ENCODE data around the gene OSTF1.

The OSTF1 gene

DNA sequence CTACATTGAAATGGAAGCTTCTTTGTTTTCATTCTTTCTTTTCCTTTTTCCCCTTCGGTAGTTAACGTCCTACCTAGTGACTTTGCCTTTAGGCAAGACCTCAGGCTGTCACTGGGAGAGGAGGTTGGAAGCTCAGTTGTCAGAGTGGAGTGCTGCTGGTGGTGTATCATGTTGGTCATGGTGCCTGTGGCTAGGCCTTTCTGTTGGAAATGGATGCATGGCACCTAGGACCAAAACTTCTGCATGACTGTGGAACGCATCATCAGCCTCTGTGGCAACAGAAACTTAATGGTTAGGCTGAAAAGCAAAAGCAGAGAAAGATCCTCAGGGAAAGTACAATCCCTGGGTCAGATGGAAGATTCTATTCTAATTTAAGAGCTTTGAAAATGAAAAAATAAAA, 57.9 kb downstream of the OSTF1 start:
- H3K4me1 Mint-ChIP-seq = peaks cover 75% of the 10 kb centered on the region
- H3K4me3 Mint-ChIP-seq = no peak overlapping the region
- peaks cover 23% of the 10 kb centered on the region for H3K9me3 Mint-ChIP-seq
- no peak for DNase-seq
- H3K27me3 Mint-ChIP-seq = no peaks in the 10 kb centered on the region
- CTCF ChIA-PET = interaction anchor here (2.1 kb wide), 1 partner anchor 39 kb away, joined by 7 read pairs; no protein-coding TSS in a partner anchor
- H3K36me3 Mint-ChIP-seq = peaks cover 69% of the 10 kb centered on the region
- H3K27ac Mint-ChIP-seq = peak overlapping the region; percentile 33

DNA sequence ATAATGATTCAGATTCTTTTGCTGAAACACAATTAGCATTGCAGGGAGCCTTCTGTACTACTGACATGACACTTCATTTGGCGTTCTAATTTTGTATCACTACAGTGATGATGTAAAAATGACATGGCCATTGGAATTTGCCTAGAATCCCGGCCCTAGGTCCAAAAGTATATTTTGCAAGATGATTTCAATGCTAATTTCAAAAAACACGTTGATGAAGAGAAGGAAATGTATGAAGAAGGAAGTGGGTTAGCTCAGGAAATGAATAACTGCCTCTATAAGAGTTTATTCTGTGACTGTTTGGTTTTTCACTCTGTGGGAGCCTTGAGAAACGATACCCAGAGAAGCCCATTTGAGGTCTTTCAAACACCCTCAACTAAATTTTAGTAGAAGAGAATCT, 59.3 kb downstream of the OSTF1 start:
- H3K36me3 Mint-ChIP-seq = peaks cover 71% of the 10 kb centered on the region
- peaks cover 79% of the 10 kb centered on the region for H3K4me1 Mint-ChIP-seq
- H3K9me3 Mint-ChIP-seq = peaks cover 23% of the 10 kb centered on the region
- no peaks in the 10 kb centered on the region for H3K27me3 Mint-ChIP-seq
- no peak for DNase-seq
- peak overlapping the region; percentile 98 for H3K27ac Mint-ChIP-seq
- peak overlapping the region; percentile 66 for H3K4me3 Mint-ChIP-seq
- CTCF ChIA-PET = interaction anchor here (0.7 to 2.1 kb wide), 2 partner anchors 37 to 76 kb away, joined by 3 to 7 read pairs; no protein-coding TSS in a partner anchor

DNA sequence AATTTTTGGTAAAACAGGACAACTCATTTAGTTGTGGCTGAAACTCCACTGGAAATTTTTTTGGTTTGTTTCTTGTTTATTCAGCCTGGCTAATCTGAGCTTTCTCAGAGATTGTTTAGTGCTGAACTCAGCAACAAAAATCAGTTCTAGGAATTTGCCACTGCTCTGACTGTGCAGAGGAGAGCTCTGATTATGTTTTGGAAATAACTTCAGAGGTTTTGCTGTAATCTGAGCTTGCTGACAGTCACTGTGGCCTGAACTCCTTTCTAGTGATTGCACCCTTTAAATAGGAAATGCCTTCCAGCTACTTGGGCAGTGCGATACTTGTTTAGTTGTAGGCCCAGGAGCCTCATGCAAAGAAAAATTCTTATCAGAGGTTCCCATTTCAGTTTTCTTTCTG, 60.2 kb downstream of the OSTF1 start:
- H3K27ac Mint-ChIP-seq = peak overlapping the region; percentile 98
- peak; percentile 51 for DNase-seq
- H3K9me3 Mint-ChIP-seq = peaks cover 20% of the 10 kb centered on the region
- H3K36me3 Mint-ChIP-seq = peaks cover 66% of the 10 kb centered on the region
- H3K27me3 Mint-ChIP-seq = no peaks in the 10 kb centered on the region
- peaks cover 80% of the 10 kb centered on the region for H3K4me1 Mint-ChIP-seq
- peak overlapping the region; percentile 12 for H3K4me3 Mint-ChIP-seq
- CTCF ChIA-PET = interaction anchor here (0.7 to 0.8 kb wide), 2 partner anchors 10 to 77 kb away, joined by 3 read pairs; no protein-coding TSS in a partner anchor

DNA sequence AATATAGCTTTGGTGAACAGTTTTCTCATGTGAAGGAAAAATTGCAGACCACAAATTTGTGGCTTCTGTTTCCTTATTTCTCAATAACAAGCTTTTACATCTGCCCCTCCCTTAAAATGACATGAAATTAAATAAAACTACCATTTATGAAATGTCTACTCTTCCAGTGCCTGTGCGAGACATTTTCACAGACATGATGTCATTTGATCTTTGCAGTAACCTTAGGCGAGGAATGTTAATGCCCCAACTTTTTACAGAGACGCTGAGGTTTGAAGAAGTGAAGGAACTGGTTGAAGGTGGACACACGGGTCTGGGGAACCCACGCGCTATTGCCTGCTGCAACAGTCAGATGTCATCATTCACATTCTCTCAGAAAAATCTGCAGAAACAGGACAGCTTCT, 61.5 kb downstream of the OSTF1 start:
- Mint-ChIP-seq H3K9me3 (peaks cover 9% of the 10 kb centered on the region), H3K27ac (peak overlapping the region; percentile 98), H3K36me3 (peaks cover 58% of the 10 kb centered on the region), H3K27me3 (no peaks in the 10 kb centered on the region), H3K4me1 (peaks cover 86% of the 10 kb centered on the region), H3K4me3 (peak overlapping the region; percentile 41)
- no peak for DNase-seq
- CTCF ChIA-PET = interaction anchor here (0.5 kb wide), 1 partner anchor 33 kb away, joined by 3 read pairs; no protein-coding TSS in a partner anchor

DNA sequence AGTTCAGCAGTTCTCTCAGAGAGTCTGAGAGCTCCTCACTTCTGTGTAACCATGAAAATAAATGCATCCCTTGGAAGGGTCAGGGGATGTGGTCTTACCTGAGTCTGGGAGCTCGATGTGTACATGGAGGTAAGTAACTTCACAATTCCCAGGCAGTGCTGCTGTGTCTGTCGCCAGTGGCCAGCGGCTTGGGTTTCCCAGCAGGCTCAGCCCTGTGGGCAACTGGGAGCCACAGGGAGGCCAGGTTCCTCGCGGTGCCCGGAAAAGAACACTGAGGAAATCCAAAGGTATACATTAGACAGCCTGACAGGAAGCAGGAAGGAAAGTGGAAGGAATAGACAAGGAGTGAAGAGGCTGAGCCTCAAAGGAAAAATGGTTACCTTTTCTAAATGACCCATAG, 62.2 kb downstream of the OSTF1 start:
- Mint-ChIP-seq H3K27ac (peak overlapping the region; percentile 98), H3K36me3 (peaks cover 53% of the 10 kb centered on the region)
- CTCF ChIA-PET = no interaction called here

DNA sequence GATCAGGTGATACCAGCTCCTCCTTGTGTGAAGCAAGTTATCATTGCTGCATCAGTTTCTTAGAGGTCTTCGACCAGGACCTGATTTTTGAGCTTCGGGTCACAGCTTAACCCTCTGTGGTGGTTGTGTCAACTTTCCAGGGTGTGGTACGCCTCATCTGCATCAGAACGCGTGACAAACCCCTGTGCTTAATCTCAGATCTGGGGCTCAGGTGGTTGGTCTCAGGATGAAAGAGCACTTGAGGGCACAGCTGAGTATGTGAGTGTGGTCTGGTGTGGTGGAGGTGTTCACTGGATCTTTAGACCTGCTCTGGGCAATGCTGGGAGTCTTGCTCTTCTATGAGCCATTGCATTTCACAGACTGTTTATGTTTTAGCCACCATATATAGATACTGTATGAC, 64.1 kb downstream of the OSTF1 start:
- Mint-ChIP-seq H3K4me3 (peak overlapping the region; percentile 40), H3K4me1 (peaks cover 80% of the 10 kb centered on the region), H3K27ac (peak overlapping the region; percentile 90), H3K9me3 (peaks cover 2% of the 10 kb centered on the region), H3K27me3 (no peaks in the 10 kb centered on the region), H3K36me3 (peaks cover 51% of the 10 kb centered on the region)
- DNase-seq = peak; percentile 69
- CTCF ChIA-PET = interaction anchor here (0.8 to 1.0 kb wide), 2 partner anchors 8 to 33 kb away, joined by 3 read pairs; no protein-coding TSS in a partner anchor

More for the DNA sequence above, 62.2 kb downstream of the OSTF1 start:
- H3K9me3 Mint-ChIP-seq = peaks cover 3% of the 10 kb centered on the region
- no peaks in the 10 kb centered on the region for H3K27me3 Mint-ChIP-seq
- H3K4me1 Mint-ChIP-seq = peaks cover 83% of the 10 kb centered on the region
- DNase-seq = no peak
- H3K4me3 Mint-ChIP-seq = no peak overlapping the region

DNA sequence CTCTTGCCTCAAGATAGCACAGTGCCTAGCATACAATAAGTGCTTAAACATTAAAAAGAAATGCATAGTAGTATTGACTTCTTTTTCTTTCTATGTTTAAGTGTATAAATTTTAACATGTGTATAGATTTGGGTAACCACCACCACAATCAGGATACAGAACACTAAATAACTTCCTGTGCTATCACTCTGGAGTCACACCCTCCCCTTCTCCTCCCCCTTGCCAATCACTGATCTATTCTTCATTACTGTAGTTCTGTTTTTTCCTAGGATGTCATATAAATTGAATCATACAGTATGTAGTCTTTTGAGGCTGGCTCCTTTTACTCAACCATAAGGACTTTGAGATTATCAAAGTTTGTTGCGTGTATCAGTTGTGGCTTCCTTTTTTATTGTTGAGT, 68.5 kb downstream of the OSTF1 start:
- Mint-ChIP-seq H3K36me3 (peaks cover 40% of the 10 kb centered on the region), H3K4me1 (peaks cover 40% of the 10 kb centered on the region), H3K9me3 (peaks cover 2% of the 10 kb centered on the region), H3K27me3 (no peaks in the 10 kb centered on the region), H3K4me3 (no peak overlapping the region), H3K27ac (peak overlapping the region; percentile 68)
- CTCF ChIA-PET = interaction anchor here (0.8 kb wide), 1 partner anchor 15 kb away, joined by 3 read pairs; no protein-coding TSS in a partner anchor
- DNase-seq = no peak

DNA sequence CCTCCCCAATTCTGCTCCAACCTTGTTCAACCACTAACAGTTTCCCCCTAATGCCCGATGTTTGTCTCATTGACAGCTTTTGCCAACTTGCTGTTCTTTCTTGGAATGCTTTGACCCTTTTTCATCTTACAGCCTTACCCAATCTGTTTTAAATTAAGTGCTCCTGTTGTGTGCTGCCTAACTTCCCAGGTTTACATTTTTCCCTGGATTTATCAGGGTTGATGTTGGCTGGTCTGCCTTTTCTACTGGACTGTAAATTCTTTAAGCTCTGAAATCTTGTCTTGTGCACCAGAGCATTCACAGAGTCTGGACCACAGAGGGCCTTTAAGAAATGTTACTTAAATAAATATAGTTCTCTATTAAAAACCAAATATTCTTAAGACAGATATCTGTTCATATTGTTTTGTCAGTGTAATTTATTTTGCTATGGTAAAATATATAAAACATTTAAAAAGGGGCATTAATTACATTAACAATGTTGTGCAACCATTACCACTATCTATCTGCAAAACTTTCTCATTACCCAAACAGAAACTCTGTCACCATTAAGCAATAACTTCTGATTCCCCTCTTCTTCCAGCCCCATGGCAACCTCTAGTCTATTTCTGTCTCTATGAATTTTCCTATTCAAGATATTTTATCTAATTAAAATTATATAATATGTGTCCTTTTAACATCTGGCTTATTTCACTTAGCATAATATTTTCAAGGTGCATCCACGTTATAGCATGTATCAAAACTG, 73.0 kb downstream of the OSTF1 start:
- Mint-ChIP-seq H3K27ac (no peak overlapping the region), H3K36me3 (peaks cover 43% of the 10 kb centered on the region), H3K4me3 (no peak overlapping the region), H3K4me1 (peaks cover 10% of the 10 kb centered on the region), H3K27me3 (no peaks in the 10 kb centered on the region), H3K9me3 (peaks cover 7% of the 10 kb centered on the region)
- no peak for DNase-seq
- CTCF ChIA-PET = interaction anchor here (1.4 kb wide), 1 partner anchor 9 kb away, joined by 3 read pairs; no protein-coding TSS in a partner anchor

DNA sequence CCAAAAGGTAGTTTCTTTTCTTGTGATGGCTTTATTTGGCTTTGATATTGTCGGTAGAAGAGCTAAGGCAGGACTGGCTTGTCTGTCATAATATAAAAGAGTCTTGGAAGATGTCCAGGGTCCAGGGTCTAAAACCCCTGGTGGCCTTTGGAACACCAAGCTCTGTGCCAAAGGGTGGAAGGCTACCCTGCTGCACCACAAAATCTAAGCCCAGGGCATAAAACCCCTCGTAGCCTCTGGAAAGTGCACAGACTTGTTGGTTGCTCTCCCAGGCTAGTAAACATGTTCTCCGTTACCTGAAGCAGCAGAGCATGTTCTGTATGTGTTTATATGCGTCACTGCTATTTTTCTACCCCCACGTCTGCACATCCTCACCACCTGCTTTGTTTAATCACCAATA, 75.5 kb downstream of the OSTF1 start:
- CTCF ChIA-PET = interaction anchor here (1.2 kb wide), 1 partner anchor 8 kb away, joined by 3 read pairs; no protein-coding TSS in a partner anchor
- DNase-seq = no peak
- Mint-ChIP-seq H3K27ac (no peak overlapping the region), H3K27me3 (no peaks in the 10 kb centered on the region), H3K4me3 (no peak overlapping the region), H3K36me3 (peaks cover 54% of the 10 kb centered on the region), H3K4me1 (peaks cover 25% of the 10 kb centered on the region), H3K9me3 (peaks cover 18% of the 10 kb centered on the region)

DNA sequence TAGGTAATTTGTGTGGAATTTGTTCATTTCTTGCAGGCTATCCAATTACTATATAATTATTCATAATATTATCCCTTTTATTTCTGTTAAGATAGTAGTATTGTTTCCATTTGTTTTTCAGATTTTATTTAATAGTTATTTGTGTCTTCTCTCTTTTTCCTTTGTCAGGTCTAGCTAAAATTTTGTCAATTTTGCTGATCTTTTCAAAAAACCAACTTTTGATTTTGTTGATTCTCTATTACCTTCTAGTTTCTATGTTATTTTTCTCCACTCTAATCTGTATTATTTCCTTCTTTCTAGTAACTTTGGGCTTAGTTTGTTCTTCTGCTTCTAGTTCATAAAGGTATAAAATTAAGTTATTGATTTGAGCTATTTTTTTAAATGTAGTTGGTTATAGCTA, 76.3 kb downstream of the OSTF1 start:
- CTCF ChIA-PET = interaction anchor here (0.6 to 1.2 kb wide), 2 partner anchors 18 to 21 kb away, joined by 3 read pairs; no protein-coding TSS in a partner anchor

DNA sequence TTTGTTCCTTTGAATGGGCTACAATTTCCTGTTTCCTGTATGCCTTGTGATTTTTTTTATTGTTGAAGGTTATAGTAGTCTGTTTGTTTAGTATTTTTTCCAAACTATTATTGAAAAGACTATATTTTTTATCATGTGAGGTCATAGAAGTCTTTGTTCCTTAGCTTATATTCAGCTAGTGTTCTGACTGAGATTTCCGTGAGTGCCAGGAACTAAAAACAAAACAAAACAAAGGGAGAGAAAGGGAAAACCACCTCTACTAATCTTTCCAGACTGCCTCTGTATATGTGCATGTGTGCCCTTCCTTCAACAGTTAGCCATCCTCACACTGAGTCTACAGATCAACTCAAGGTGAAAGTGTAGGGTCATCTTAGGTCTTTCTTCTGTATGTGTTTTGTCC, 79.0 kb downstream of the OSTF1 start:
- CTCF ChIA-PET = interaction anchor here (1.1 to 1.2 kb wide), 2 partner anchors 18 to 393 kb away, joined by 3 to 4 read pairs; no protein-coding TSS in a partner anchor
- peaks cover 53% of the 10 kb centered on the region for H3K4me1 Mint-ChIP-seq
- DNase-seq = no peak
- peaks cover 63% of the 10 kb centered on the region for H3K36me3 Mint-ChIP-seq
- no peak overlapping the region for H3K4me3 Mint-ChIP-seq
- peaks cover 18% of the 10 kb centered on the region for H3K9me3 Mint-ChIP-seq
- H3K27me3 Mint-ChIP-seq = no peaks in the 10 kb centered on the region
- H3K27ac Mint-ChIP-seq = peak overlapping the region; percentile 60

More for the DNA sequence above, 76.3 kb downstream of the OSTF1 start:
- Mint-ChIP-seq H3K36me3 (peaks cover 60% of the 10 kb centered on the region), H3K27ac (no peak overlapping the region), H3K4me3 (no peak overlapping the region), H3K9me3 (peaks cover 18% of the 10 kb centered on the region), H3K27me3 (no peaks in the 10 kb centered on the region), H3K4me1 (peaks cover 31% of the 10 kb centered on the region)
- DNase-seq = no peak

DNA sequence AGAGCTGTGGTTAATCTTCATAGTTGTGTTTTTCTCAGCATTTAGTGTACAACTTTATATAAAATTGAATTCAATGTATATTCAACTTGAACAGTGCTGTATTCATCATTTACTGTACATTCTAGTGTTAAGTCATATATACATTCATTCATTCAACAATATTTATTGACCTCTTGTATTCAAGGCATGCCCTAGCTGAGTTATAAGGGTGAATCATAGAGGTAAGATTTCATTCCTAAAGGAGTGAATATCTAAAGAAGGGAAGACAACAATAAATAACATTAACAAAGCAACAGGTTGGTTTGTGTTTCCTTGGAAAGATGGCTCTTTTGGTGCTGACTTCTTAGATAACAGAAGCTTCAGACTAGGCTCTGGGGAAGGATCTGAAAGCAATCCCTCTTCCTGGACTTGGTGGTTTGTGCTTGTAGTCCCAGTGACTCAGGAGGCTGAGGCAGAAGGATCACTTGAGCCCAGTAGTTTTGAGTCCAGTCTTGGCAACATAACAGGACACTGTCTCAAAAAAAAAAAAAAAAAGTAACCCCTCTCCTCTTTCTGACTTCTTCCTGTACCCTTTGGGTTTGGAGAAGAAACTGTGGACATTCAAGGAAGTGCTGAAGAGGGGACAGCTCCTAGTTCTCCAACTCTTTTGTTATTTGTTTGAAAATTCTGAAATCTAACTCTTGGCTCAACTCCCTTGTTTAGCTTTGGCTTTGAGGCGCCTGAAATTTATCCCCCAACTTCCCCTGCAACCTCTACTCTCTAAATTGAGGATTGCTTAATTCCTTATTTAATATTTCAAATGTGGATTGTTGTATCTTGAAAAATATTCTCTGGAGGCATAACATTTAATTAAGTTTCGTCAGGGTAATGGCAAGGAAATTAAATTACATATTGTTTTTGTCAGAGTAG, 80.2 kb downstream of the OSTF1 start:
- H3K27ac Mint-ChIP-seq = no peak overlapping the region

DNA sequence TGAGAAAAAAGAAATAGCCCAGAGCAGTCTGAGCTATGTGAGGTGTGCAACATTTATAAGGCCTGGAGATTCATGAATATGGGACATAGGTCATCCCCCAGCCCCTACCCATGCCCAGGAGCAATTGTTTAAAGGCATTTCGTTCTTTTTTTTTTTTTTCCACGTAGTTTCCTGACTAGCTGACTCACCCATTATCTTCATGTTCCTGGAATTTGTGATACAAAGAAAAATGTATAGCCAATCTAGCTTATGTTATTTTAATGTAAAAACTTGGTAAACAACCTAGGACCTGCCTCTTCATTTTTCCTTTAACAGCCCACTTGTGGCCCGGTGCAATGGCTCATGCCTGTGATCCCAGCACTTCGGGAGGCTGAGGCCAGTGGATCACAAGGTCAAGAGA, 81.3 kb downstream of the OSTF1 start:
- DNase-seq = no peak
- no peaks in the 10 kb centered on the region for H3K27me3 Mint-ChIP-seq
- peaks cover 15% of the 10 kb centered on the region for H3K9me3 Mint-ChIP-seq
- CTCF ChIA-PET = interaction anchor here (0.7 to 4.6 kb wide), 2 partner anchors 16 to 1225 kb away, joined by 3 to 22 read pairs; no protein-coding TSS in a partner anchor
- H3K4me3 Mint-ChIP-seq = no peak overlapping the region
- H3K4me1 Mint-ChIP-seq = peaks cover 53% of the 10 kb centered on the region
- peaks cover 55% of the 10 kb centered on the region for H3K36me3 Mint-ChIP-seq
- H3K27ac Mint-ChIP-seq = no peak overlapping the region

More for the DNA sequence above, 80.2 kb downstream of the OSTF1 start:
- CTCF ChIA-PET = interaction anchor here (4.6 kb wide), 1 partner anchor 17 kb away, joined by 22 read pairs; no protein-coding TSS in a partner anchor
- peaks cover 62% of the 10 kb centered on the region for H3K36me3 Mint-ChIP-seq
- H3K4me1 Mint-ChIP-seq = peaks cover 53% of the 10 kb centered on the region
- no peaks in the 10 kb centered on the region for H3K27me3 Mint-ChIP-seq
- no peak overlapping the region for H3K4me3 Mint-ChIP-seq
- DNase-seq = no peak
- H3K9me3 Mint-ChIP-seq = peaks cover 18% of the 10 kb centered on the region

Measured in activated naive CD4-positive, alpha-beta T cell treated with anti-CD3 and anti-CD28 coated beads, Interleukin-2, amount 10 ng/mL, durations not matched to agents 7 days and 5 days (primary cell).